Tibial nerve (tissue), 4 donors: ENCODE data around the gene XAGE1B.

Source experiments
- EP300 ChIP-seq, 2 donors: sonication (generic); formaldehyde crosslinking; IDR thresholded peaks; one replicate each; pipeline ENCODE4 v1.6.1; 2017; ENCODE audit warnings: antibody characterized with exemption in 2 of 2, mild to moderate bottlenecking in 1 of 2
- POLR2A ChIP-seq, 2 donors: fragments of 450-650 bp; IDR thresholded peaks; one replicate each; pipeline ENCODE4 v1.6.1; 2017; ENCODE audit warnings: antibody characterized with exemption in 2 of 2, mild to moderate bottlenecking in 2 of 2, moderate library complexity in 2 of 2
- TF ChIP-seq, protein P1 (sequence below), 5 experiments: fragments of 200-600 bp in 3 of 5; fragments of 450-650 bp in 2 of 5; sonication (generic) in 3 of 5; IDR thresholded peaks; one replicate each; pipeline ENCODE4 v1.5.1; 2016 to 2019; ENCODE audit warnings: antibody characterized with exemption in 5 of 5, mild to moderate bottlenecking in 3 of 5, moderate library complexity in 2 of 5

DNA sequence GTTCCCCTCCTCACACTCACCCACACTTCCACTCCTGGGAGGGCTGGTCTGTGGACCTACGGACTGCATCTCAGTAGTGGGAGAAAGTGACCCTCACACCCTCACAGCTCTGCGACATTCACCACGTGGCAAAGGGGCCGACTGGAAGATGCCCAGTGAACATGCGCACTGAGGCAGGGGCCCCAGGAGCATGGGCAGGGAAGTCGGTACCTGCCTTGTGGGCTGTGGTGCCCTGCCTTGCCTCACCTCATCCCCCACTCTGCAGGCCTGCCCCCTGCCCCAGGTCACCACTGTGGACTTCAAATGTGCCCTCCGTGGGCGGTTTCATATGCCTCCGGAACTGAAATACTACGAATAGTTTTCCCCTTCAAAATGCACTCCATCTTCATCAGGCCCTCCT lies 46.2 kb upstream of the XAGE1B start:
- TF ChIP-seq EP300 (IDR thresholded peaks at IDR 0.05) (no peak), POLR2A (IDR thresholded peaks at IDR 0.05) (no peak)
- TF ChIP-seq, protein P1, sequence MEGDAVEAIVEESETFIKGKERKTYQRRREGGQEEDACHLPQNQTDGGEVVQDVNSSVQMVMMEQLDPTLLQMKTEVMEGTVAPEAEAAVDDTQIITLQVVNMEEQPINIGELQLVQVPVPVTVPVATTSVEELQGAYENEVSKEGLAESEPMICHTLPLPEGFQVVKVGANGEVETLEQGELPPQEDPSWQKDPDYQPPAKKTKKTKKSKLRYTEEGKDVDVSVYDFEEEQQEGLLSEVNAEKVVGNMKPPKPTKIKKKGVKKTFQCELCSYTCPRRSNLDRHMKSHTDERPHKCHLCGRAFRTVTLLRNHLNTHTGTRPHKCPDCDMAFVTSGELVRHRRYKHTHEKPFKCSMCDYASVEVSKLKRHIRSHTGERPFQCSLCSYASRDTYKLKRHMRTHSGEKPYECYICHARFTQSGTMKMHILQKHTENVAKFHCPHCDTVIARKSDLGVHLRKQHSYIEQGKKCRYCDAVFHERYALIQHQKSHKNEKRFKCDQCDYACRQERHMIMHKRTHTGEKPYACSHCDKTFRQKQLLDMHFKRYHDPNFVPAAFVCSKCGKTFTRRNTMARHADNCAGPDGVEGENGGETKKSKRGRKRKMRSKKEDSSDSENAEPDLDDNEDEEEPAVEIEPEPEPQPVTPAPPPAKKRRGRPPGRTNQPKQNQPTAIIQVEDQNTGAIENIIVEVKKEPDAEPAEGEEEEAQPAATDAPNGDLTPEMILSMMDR (IDR thresholded peaks at IDR 0.05), result no peak
